SU-DHL-6 (cell line): ENCODE measurements around the gene NACC2.

Source experiments
- H2AFZ ChIP-seq: fragments of 200-600 bp; sonication (generic); 2 replicates; pipeline ENCODE4 v1.6.1; 2014; ENCODE audit warnings: low read depth, mild to moderate bottlenecking, moderate library complexity, mixed read lengths, antibody characterized with exemption, low read length; ENCODE audit not compliant: severe bottlenecking
- H3F3A ChIP-seq: fragments of 200-600 bp; shearing (Covaris generic); 2 replicates; pipeline ENCODE4 v1.6.0; 2016; ENCODE audit warnings: antibody characterized with exemption, mild to moderate bottlenecking; ENCODE audit not compliant: insufficient read depth
- H3K27ac ChIP-seq: fragments of 200-600 bp; sonication (generic); 2 replicates; pipeline ENCODE4 v1.5.1; 2016; ENCODE audit warnings: low read depth, mild to moderate bottlenecking, low read length, moderate library complexity, mixed read lengths
- H3K27me3 ChIP-seq: fragments of 200-600 bp; sonication (generic), shearing (Covaris generic); 2 replicates; pipeline ENCODE4 v1.6.0; 2014; ENCODE audit warnings: mild to moderate bottlenecking, low read length
- H3K36me3 ChIP-seq: fragments of 200-600 bp; sonication (generic); 2 replicates; pipeline ENCODE4 v1.6.1; 2014; ENCODE audit warnings: mild to moderate bottlenecking, low read length, mixed read lengths
- H3K4me2 ChIP-seq: fragments of 300-600, 200-600 bp; shearing (Covaris generic), sonication (generic); 2 replicates; pipeline ENCODE4 v1.6.0; 2014; ENCODE audit warnings: low read length, low read depth, mild to moderate bottlenecking; ENCODE audit not compliant: poor library complexity, severe bottlenecking
- H3K4me3 ChIP-seq: fragments of 200-600 bp; sonication (generic); 2 replicates; pipeline ENCODE4 v1.5.1; 2014; ENCODE audit warnings: antibody characterized with exemption, low read length, mild to moderate bottlenecking, mixed read lengths; ENCODE audit not compliant: insufficient read depth, poor library complexity, severe bottlenecking
- H3K79me2 ChIP-seq: fragments of 200-600 bp; sonication (generic); 2 replicates; pipeline ENCODE4 v1.6.1; 2014; ENCODE audit warnings: mild to moderate bottlenecking, low read length, moderate library complexity; ENCODE audit not compliant: insufficient read depth
- H3K9ac ChIP-seq: fragments of 200-600 bp; sonication (generic); 2 replicates; pipeline ENCODE4 v1.7.0; 2014; ENCODE audit warnings: mild to moderate bottlenecking, low read length
- H3K9me2 ChIP-seq: fragments of 200-600 bp; sonication (generic); replicated peaks from 2 replicates; pipeline ENCODE4 v1.6.1; 2014; ENCODE audit warnings: low read length; ENCODE audit not compliant: insufficient read depth
- H3K9me3 ChIP-seq: fragments of 200-600 bp; sonication (generic); 2 replicates; pipeline ENCODE4 v1.6.1; 2014; ENCODE audit warnings: low read length, mixed read lengths; ENCODE audit not compliant: insufficient read depth
- H4K20me1 ChIP-seq: fragments of 200-600 bp; sonication (generic); 2 replicates; pipeline ENCODE4 v1.6.1; 2014; ENCODE audit warnings: low read depth, mild to moderate bottlenecking, antibody characterized with exemption, low read length, moderate library complexity, mixed read lengths
- EZH2phosphoT487 ChIP-seq: fragments of 200-600 bp; sonication (generic), shearing (Covaris generic); conservative IDR thresholded peaks from 2 replicates; pipeline ENCODE4 v1.6.1; 2018; ENCODE audit warnings: mild to moderate bottlenecking, antibody characterized with exemption, low read length, moderate library complexity, mixed read lengths
- TF ChIP-seq, protein P1 (sequence below): fragments of 200-600 bp; sonication (generic); IDR thresholded peaks from one replicate; pipeline ENCODE4 v1.5.1; 2017; ENCODE audit warnings: antibody characterized with exemption, mild to moderate bottlenecking, low read length, moderate library complexity; ENCODE audit not compliant: insufficient read depth, poor library complexity, severe bottlenecking

NACC2 gene

DNA sequence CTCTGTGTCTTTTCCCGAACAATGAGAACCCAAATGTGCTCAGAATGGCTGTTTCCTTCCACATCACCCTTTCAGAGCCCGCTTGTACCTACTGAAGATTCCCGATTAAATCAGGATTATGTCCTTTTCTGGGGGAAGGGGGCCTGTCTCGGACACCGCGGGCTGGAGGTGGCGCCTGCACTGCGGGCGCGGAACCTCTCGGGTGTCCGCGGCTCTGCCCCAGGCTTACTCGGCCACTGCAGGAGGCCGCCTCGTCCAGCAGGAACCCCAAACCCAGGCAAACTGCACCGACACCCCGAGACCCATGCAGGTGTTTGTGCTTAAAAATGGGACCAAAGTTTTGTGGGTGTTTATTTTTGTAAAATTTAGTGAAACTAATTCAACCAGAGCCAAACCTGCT is 32.2 kb upstream of the NACC2 start:
- no peak overlapping the region for H3K9ac ChIP-seq
- no peaks in the 10 kb centered on the region for H3F3A ChIP-seq
- no peak overlapping the region for H3K4me2 ChIP-seq
- no peaks in the 10 kb centered on the region for H3K36me3 ChIP-seq
- H3K9me2 ChIP-seq, result no peaks in the 10 kb centered on the region
- H3K79me2 ChIP-seq, result no peaks in the 10 kb centered on the region
- no peak overlapping the region for H2AFZ ChIP-seq
- no peak overlapping the region for H3K27ac ChIP-seq
- H3K27me3 ChIP-seq, result no peaks in the 10 kb centered on the region
- TF ChIP-seq, protein P1, sequence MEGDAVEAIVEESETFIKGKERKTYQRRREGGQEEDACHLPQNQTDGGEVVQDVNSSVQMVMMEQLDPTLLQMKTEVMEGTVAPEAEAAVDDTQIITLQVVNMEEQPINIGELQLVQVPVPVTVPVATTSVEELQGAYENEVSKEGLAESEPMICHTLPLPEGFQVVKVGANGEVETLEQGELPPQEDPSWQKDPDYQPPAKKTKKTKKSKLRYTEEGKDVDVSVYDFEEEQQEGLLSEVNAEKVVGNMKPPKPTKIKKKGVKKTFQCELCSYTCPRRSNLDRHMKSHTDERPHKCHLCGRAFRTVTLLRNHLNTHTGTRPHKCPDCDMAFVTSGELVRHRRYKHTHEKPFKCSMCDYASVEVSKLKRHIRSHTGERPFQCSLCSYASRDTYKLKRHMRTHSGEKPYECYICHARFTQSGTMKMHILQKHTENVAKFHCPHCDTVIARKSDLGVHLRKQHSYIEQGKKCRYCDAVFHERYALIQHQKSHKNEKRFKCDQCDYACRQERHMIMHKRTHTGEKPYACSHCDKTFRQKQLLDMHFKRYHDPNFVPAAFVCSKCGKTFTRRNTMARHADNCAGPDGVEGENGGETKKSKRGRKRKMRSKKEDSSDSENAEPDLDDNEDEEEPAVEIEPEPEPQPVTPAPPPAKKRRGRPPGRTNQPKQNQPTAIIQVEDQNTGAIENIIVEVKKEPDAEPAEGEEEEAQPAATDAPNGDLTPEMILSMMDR, result no peak
- TF ChIP-seq EZH2phosphoT487, result no peak
- no peaks in the 10 kb centered on the region for H3K9me3 ChIP-seq
- no peak overlapping the region for H3K4me3 ChIP-seq
- H4K20me1 ChIP-seq, result no peaks in the 10 kb centered on the region

GRCh38 chr9:136124976-136125692 is 30.0 kb upstream of the NACC2 start:
- H3K9me3 ChIP-seq, result no peaks in the 10 kb centered on the region

DNA sequence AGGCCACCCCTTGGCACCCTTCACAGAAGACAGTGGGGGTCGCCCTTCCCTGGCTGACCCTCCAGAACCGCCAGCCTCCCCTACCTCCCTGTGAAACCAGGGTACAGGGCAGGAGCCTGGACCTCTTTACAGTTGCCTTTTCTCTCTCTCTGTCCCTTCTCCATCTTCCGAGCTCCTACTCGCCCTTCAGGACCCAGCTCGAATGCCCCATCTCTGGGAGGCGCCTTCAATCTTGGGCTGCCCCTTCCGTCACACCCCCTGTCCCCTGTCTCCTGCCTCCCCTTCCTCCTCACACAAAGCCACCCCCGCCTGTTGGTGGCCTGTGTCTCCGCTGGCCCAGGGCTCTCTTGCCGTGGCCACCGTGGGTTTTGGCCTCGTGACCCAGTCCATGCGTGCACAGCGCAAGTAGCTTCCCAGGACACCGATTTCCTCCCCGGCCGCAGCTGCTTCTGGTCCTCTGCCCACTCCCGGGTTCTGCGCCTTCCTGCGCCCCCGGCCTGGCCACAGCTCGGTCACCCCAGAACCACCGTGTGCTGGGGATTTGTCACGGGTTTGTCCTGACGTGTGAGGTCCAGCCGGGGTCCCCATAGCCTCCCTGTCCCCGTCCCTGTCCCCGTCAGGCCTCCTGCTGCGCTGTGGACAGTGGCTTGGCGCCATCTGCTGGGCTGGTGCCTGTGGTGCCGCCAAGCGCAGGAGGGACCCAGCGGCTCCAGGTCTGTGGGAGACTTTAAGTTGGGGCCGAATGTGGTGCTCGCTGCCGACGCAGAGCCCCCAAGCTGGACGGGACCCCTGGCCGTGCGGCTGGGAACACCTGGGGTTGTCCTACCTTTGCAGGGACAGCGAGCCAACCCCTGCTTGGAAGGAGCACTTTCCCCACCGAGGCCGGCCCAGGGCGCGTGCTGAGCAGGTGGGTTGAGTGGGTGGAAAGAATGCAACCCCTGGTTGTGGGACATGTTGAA is 27.6 kb upstream of the NACC2 start:
- no peaks in the 10 kb centered on the region for H3K9me2 ChIP-seq
- no peaks in the 10 kb centered on the region for H4K20me1 ChIP-seq
- H2AFZ ChIP-seq, result no peak overlapping the region
- H3K27ac ChIP-seq, result no peak overlapping the region
- no peak overlapping the region for H3K4me2 ChIP-seq
- no peaks in the 10 kb centered on the region for H3K36me3 ChIP-seq
- no peak overlapping the region for H3K9ac ChIP-seq
- TF ChIP-seq EZH2phosphoT487, result no peak
- TF ChIP-seq, protein P1, result peak; percentile 95
- H3K4me3 ChIP-seq, result no peak overlapping the region
- no peaks in the 10 kb centered on the region for H3K27me3 ChIP-seq
- no peaks in the 10 kb centered on the region for H3F3A ChIP-seq
- H3K79me2 ChIP-seq, result no peaks in the 10 kb centered on the region
- H3K9me3 ChIP-seq, result no peaks in the 10 kb centered on the region

More at GRCh38 chr9:136124976-136125692, 30.0 kb upstream of the NACC2 start:
- Histone ChIP-seq H3K4me2 (no peak overlapping the region), H3F3A (no peaks in the 10 kb centered on the region), H2AFZ (no peak overlapping the region), H3K79me2 (no peaks in the 10 kb centered on the region), H3K9me2 (no peaks in the 10 kb centered on the region), H3K27ac (no peak overlapping the region), H3K36me3 (no peaks in the 10 kb centered on the region), H3K27me3 (no peaks in the 10 kb centered on the region), H3K4me3 (no peak overlapping the region), H4K20me1 (no peaks in the 10 kb centered on the region), H3K9ac (no peak overlapping the region)
- TF ChIP-seq, protein P1, result no peak
- TF ChIP-seq EZH2phosphoT487, result no peak
